ENCODE results near the gene RBPJ. TPM values are rescaled to one million over a fixed set of nuclear protein-coding genes. Genes with fewer than 3 reads are reported as not detected.

Gene RBPJ
- total RNA-seq, 2 experiments from 2014 or later: 150 to 151 TPM

DNA sequence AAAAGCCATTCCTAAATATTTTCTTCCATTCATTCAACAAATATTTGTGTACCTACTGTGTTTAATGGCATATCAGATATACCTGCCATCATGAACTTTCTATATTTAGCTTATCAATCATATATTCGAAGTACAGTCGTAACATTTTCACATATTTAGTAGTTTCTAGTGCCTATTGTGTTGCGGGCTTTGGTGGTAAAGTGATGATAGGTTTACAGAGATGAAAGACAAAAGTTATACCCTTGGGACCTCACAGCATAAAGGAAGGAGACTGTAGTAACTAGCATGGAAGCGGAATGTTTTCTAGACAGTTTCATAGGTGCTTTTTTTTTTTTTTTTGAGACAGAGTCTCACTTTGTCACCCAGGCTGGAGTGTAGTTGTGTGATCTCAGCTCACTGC, 39.5 kb downstream of the RBPJ start:
- CTCF ChIA-PET: no interaction called here
- no peak for ATAC-seq

DNA sequence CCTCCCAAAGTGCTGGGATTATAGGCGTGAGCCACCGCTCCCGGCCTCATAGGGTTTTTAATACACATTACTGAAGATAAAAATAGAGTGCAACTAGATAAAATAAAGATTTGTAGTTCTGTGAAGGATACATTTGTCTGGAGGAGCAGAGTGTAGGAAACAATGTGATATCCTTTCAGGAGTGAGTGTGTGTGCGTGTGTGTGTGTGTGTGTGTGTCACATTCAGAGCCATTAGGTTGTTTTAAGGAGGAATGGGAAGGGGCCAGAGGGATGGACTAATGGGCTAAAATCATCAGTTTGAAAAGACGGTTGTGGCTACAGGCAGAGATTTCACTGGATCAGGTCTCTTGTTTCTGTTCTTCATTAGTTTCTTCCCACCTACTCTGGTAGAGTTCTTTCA, 40.0 kb downstream of the RBPJ start:
- peak overlapping the region; percentile 48 for H3K27ac Mint-ChIP-seq
- TF ChIP-seq, protein P1, sequence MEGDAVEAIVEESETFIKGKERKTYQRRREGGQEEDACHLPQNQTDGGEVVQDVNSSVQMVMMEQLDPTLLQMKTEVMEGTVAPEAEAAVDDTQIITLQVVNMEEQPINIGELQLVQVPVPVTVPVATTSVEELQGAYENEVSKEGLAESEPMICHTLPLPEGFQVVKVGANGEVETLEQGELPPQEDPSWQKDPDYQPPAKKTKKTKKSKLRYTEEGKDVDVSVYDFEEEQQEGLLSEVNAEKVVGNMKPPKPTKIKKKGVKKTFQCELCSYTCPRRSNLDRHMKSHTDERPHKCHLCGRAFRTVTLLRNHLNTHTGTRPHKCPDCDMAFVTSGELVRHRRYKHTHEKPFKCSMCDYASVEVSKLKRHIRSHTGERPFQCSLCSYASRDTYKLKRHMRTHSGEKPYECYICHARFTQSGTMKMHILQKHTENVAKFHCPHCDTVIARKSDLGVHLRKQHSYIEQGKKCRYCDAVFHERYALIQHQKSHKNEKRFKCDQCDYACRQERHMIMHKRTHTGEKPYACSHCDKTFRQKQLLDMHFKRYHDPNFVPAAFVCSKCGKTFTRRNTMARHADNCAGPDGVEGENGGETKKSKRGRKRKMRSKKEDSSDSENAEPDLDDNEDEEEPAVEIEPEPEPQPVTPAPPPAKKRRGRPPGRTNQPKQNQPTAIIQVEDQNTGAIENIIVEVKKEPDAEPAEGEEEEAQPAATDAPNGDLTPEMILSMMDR (IDR thresholded peaks at IDR 0.05): no peak
- H3K4me1 Mint-ChIP-seq (ENCODE audit: low read depth): peaks cover 26% of the 10 kb centered on the region
- H3K4me3 Mint-ChIP-seq: no peak overlapping the region
- DNase-seq (no peak), ATAC-seq (no peak)
- intact Hi-C loops (cut with micrococcal nuclease): no loop called here
- no peaks in the 10 kb centered on the region for H3K27me3 Mint-ChIP-seq
- peaks cover 16% of the 10 kb centered on the region for H3K36me3 Mint-ChIP-seq (ENCODE audit: low read depth)
- H3K9me3 Mint-ChIP-seq: no peaks in the 10 kb centered on the region
- ChIA-PET POLR2A (no interaction called here), CTCF (interaction anchor here (0.9 to 1.8 kb wide), 3 partner anchors 12 to 50 kb away, joined by 3 to 9 read pairs (median 3); no protein-coding TSS in a partner anchor)

More for the DNA sequence above, 39.5 kb downstream of the RBPJ start:
- H3K27ac Mint-ChIP-seq: no peak overlapping the region
- peaks cover 26% of the 10 kb centered on the region for H3K4me1 Mint-ChIP-seq (ENCODE audit: low read depth)
- TF ChIP-seq, protein P1 (IDR thresholded peaks at IDR 0.05): no peak
- intact Hi-C loops (cut with micrococcal nuclease): no loop called here
- H3K36me3 Mint-ChIP-seq (ENCODE audit: low read depth): peaks cover 15% of the 10 kb centered on the region
- POLR2A ChIA-PET: no interaction called here
- no peaks in the 10 kb centered on the region for H3K9me3 Mint-ChIP-seq
- no peak overlapping the region for H3K4me3 Mint-ChIP-seq
- H3K27me3 Mint-ChIP-seq: no peaks in the 10 kb centered on the region
- no peak for DNase-seq

DNA sequence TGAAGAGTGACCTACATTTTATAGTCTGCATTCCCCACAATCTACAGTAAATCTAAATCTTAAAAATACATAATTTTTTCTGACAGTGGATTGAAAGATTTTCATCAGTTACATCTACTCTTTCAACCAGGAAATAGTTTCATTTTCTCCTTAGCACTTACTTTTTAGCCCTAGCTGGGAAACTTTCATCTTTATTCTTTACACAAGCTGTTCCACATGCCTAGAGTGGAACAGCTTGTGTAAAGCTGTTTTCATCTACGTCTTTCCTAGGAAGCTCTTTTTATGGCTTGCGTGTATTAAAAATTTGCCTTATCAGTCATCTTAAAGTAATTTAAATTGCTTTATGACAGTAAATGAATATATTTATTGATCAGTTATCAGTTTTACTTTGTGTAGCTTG, 40.5 kb downstream of the RBPJ start:
- no peak for ATAC-seq
- no peaks in the 10 kb centered on the region for H3K9me3 Mint-ChIP-seq
- ChIA-PET CTCF (interaction anchor here (0.9 to 1.8 kb wide), 4 partner anchors 11 to 50 kb away, joined by 3 to 9 read pairs (median 4); no protein-coding TSS in a partner anchor), POLR2A (no interaction called here)
- H3K27ac Mint-ChIP-seq: no peak overlapping the region
- TF ChIP-seq, protein P1 (IDR thresholded peaks at IDR 0.05): no peak
- H3K27me3 Mint-ChIP-seq: no peaks in the 10 kb centered on the region
- no peak overlapping the region for H3K4me3 Mint-ChIP-seq
- DNase-seq: no peak
- intact Hi-C loops (cut with micrococcal nuclease): no loop called here
- H3K36me3 Mint-ChIP-seq (ENCODE audit: low read depth): peaks cover 20% of the 10 kb centered on the region
- peaks cover 26% of the 10 kb centered on the region for H3K4me1 Mint-ChIP-seq (ENCODE audit: low read depth)

DNA sequence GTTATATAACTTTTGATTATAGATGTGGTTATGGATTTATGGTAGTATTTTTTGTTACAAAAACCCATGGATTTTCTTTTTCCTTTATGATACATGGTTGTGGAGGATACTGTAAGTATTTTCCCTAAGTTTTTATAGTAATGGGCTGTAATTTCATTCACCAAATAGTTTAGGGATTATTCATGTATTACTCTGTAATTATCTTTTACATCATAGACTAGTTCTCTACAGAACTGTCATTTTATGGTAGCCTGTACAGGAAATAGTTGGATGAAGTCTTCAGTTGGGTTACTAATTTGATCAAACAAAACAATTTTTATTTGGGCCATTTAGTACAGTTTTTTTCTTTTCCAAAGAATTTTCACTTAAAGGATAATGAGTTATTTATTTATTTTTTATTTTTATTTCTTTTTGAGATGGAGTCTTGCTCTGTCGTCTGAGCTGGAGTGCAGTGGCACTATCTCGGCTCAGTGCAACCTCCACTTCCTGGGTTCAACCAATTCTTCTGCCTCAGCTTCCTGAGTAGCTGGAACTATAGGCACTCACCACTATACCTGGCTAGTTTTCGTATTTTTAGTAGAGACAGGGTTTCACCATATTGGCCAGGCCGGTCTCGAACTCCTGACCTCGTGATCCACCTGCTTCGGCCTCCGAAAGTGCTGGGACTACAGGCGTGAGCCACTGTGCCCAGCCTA, 42.1 kb downstream of the RBPJ start:
- no peaks in the 10 kb centered on the region for H3K9me3 Mint-ChIP-seq
- H3K36me3 Mint-ChIP-seq (ENCODE audit: low read depth): peaks cover 24% of the 10 kb centered on the region
- DNase-seq: no peak
- no peak for ATAC-seq
- H3K4me3 Mint-ChIP-seq: no peak overlapping the region
- TF ChIP-seq, protein P1 (IDR thresholded peaks at IDR 0.05): no peak
- H3K27ac Mint-ChIP-seq: no peak overlapping the region
- CTCF ChIA-PET: interaction anchor here (1.0 to 1.8 kb wide), 2 partner anchors 10 to 38 kb away, joined by 3 to 5 read pairs; no protein-coding TSS in a partner anchor
- H3K27me3 Mint-ChIP-seq: no peaks in the 10 kb centered on the region
- POLR2A ChIA-PET: no interaction called here
- H3K4me1 Mint-ChIP-seq (ENCODE audit: low read depth): peaks cover 28% of the 10 kb centered on the region
- intact Hi-C loops (cut with micrococcal nuclease): no loop called here

DNA sequence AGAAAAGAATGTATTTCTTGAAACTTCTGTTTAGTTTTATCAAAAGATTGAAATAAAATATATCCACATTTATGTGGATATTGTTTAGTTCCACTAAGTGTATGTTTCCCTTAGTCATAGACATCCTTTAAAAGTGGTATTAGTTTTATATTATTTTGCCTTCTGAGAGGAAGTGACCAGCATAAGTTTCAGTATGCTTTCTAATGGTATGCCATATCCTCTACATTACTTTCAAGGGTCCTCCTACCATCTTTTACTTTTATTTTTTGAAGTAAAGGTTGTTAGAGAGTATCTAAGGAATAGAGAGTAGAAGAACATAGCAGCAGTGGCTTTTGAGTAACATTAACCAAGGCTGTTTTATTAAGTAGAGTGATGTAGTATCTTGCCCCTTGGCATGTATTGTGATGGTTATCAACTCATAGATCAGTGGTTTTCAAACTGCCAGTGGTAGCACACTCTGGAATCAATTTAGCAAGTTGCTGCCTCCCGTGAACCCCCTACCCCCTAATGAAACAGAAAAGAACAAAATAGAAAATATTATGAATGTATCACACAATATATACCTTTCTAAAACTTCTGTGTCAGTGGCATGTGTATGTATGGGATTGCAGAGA, 44.8 kb downstream of the RBPJ start:
- H3K4me3 Mint-ChIP-seq: no peak overlapping the region
- H3K27ac Mint-ChIP-seq: no peak overlapping the region
- H3K4me1 Mint-ChIP-seq (ENCODE audit: low read depth): peaks cover 41% of the 10 kb centered on the region
- H3K36me3 Mint-ChIP-seq (ENCODE audit: low read depth): peaks cover 37% of the 10 kb centered on the region
- CTCF ChIA-PET: no interaction called here
- ATAC-seq (no peak), DNase-seq (no peak)
- TF ChIP-seq, protein P1 (IDR thresholded peaks at IDR 0.05): no peak
- H3K27me3 Mint-ChIP-seq: no peaks in the 10 kb centered on the region
- no peaks in the 10 kb centered on the region for H3K9me3 Mint-ChIP-seq
- POLR2A ChIA-PET: interaction anchor here (1.1 kb wide), 1 partner anchor 13 kb away, joined by 3 read pairs; no protein-coding TSS in a partner anchor
- intact Hi-C loops (cut with micrococcal nuclease): no loop called here
